SK-MEL-5 (cell line): ENCODE results near the gene TMEM86B. TPM values are rescaled to one million over a fixed set of nuclear protein-coding genes. Genes with fewer than 3 reads are reported as not detected.
A peak's percentile ranks its signal among the peaks of the same experiment; 100 is the strongest.

Experiments
- DNase-seq: peaks from one replicate; pipeline ENCODE4 v3.0.0-alpha.2; 2016; ENCODE audit warnings: low read depth, low spot score
- in situ Hi-C: cut with HindIII; loops from 2 replicates; pipeline ENCODE4 v1.10.0; 2016; ENCODE audit warnings: low sequenced_read_pairs, high pct_unique_total_duplicates, low pct_unique_long_range_greater_than_20kb
- total RNA-seq: library from RNA; depleted of rRNA; stranded (reverse); fragments of >200 nt; shearing (Covaris generic); gene quantifications from 2 replicates; pipeline ENCODE4 v1.2.3, GENCODE V29; 2014

The TMEM86B gene
- total RNA-seq, 1 experiment from 2014 or later, result 0.55 TPM

GRCh38 chr19:55259540-55260210, 31.1 kb upstream of the TMEM86B start:
- DNase-seq, result no peak
- in situ Hi-C loops, result no loop called here

GRCh38 chr19:55258828-55259539, 30.4 kb upstream of the TMEM86B start, which contains the start of gene PPP6R1:
Gene PPP6R1, minus strand, starts transcription at chr19:55259017. Its CDS starts 11,914 bp downstream, at chr19:55247103.
- DNase-seq, result peak; percentile 99
- in situ Hi-C loops, result no loop called here

GRCh38 chr19:55258476-55258827, 29.9 kb upstream of the TMEM86B start:
- in situ Hi-C loops, result no loop called here
- no peak for DNase-seq

- DNase-seq, result no peak
- in situ Hi-C loops, result no loop called here
Measured at GRCh38 chr19:55257461-55258420, 29.2 kb upstream of the TMEM86B start.

- in situ Hi-C loops, result no loop called here
- DNase-seq, result no peak
Measured at GRCh38 chr19:55256562-55257460, 28.2 kb upstream of the TMEM86B start.

GRCh38 chr19:55255618-55256423, 27.3 kb upstream of the TMEM86B start:
- in situ Hi-C loops, result no loop called here
- no peak for DNase-seq

- DNase-seq, result no peak
- in situ Hi-C loops, result no loop called here
Measured at GRCh38 chr19:55254625-55254977, 26.0 kb upstream of the TMEM86B start.

GRCh38 chr19:55253842-55254624, 25.5 kb upstream of the TMEM86B start:
- DNase-seq, result no peak
- in situ Hi-C loops, result no loop called here

- no peak for DNase-seq
- in situ Hi-C loops, result no loop called here
Measured at GRCh38 chr19:55252760-55253663, 24.4 kb upstream of the TMEM86B start.

GRCh38 chr19:55251341-55252081, 22.9 kb upstream of the TMEM86B start:
- in situ Hi-C loops, result no loop called here
- no peak for DNase-seq

- DNase-seq, result no peak
- in situ Hi-C loops, result no loop called here
Measured at GRCh38 chr19:55250262-55251036, 21.9 kb upstream of the TMEM86B start.

- in situ Hi-C loops, result no loop called here
- DNase-seq, result no peak
Measured at GRCh38 chr19:55249841-55250240, 21.3 kb upstream of the TMEM86B start.

- in situ Hi-C loops, result no loop called here
- no peak for DNase-seq
Measured at GRCh38 chr19:55248704-55249103, 20.1 kb upstream of the TMEM86B start.

GRCh38 chr19:55248166-55248675, 19.7 kb upstream of the TMEM86B start:
- in situ Hi-C loops, result no loop called here
- no peak for DNase-seq
